HEK293 (cell line): Measurements from ENCODE around the gene TM4SF1.

Source experiments
- CTCF ChIA-PET: fragments of 350-600 bp; formaldehyde crosslinking; extraction: SDS; loops from one replicate; lab custom pipeline; 2021; ENCODE audit warnings: antibody characterized with exemption; lab: Yijun Ruan, JAX
- POLR2A ChIA-PET: fragments of 300-600 bp; formaldehyde crosslinking; extraction: SDS; loops from one replicate; lab custom pipeline; 2020; ENCODE audit warnings: antibody characterized with exemption, inconsistent platforms; lab: Yijun Ruan, JAX
- H3K27ac ChIP-seq: fragments of 200-500 bp; sonication (Bioruptor generic); 2 replicates; pipeline ENCODE4 v1.5.1; 2014; ENCODE audit warnings: low read depth, low read length, control low read depth, inconsistent platforms; ENCODE audit errors: extremely low read depth
- H3K36me3 ChIP-seq, 2 experiments: fragments of 200-500 bp in 1 of 2; sonication (Bioruptor generic) in 1 of 2; 1 replicate in 1 of 2; 2 replicates in 1 of 2; pipeline ENCODE4 v1.5.1; 2014 to 2017; ENCODE audit warnings: inconsistent platforms in 2 of 2, low read length in 2 of 2; ENCODE audit not compliant: control insufficient read depth in 2 of 2, insufficient read depth in 1 of 2
- H3K4me1 ChIP-seq: fragments of 200-500 bp; sonication (Bioruptor generic); 2 replicates; pipeline ENCODE4 v1.5.1; 2014; ENCODE audit warnings: mild to moderate bottlenecking, low read length, inconsistent platforms; ENCODE audit not compliant: control insufficient read depth, insufficient read depth
- H3K4me3 ChIP-seq: 2 replicates; pipeline ENCODE4 v1.5.1; 2011; ENCODE audit warnings: low read depth, mild to moderate bottlenecking, control low read depth, low read length, moderate library complexity
- H3K9me3 ChIP-seq: fragments of 200-500 bp; sonication (Bioruptor generic); 2 replicates; pipeline ENCODE4 v1.5.1; 2014; ENCODE audit warnings: low read depth, low read length, inconsistent platforms; ENCODE audit not compliant: control insufficient read depth, insufficient read depth
- ATF2 ChIP-seq: fragments of 450-650 bp; formaldehyde crosslinking; IDR thresholded peaks from 2 replicates; pipeline ENCODE4 v1.5.1; 2016; ENCODE audit warnings: missing biosample characterization, missing genetic modification characterization, low read depth
- KLF17 ChIP-seq: fragments of 450-650 bp; formaldehyde crosslinking; IDR thresholded peaks from 2 replicates; pipeline ENCODE4 v1.5.1; 2016; ENCODE audit warnings: missing biosample characterization, missing genetic modification characterization
- MZF1 ChIP-seq: fragments of 450-650 bp; formaldehyde crosslinking; IDR thresholded peaks from 2 replicates; pipeline ENCODE4 v1.5.1; 2017; ENCODE audit warnings: missing biosample characterization, missing genetic modification characterization, borderline replicate concordance
- PRDM10 ChIP-seq: fragments of 450-650 bp; formaldehyde crosslinking; IDR thresholded peaks from 2 replicates; pipeline ENCODE4 v1.5.1; 2016; ENCODE audit warnings: missing biosample characterization, missing genetic modification characterization
- SCRT2 ChIP-seq: fragments of 450-650 bp; formaldehyde crosslinking; IDR thresholded peaks from 2 replicates; pipeline ENCODE4 v1.5.1; 2016; ENCODE audit warnings: missing biosample characterization, missing genetic modification characterization
- SP2 ChIP-seq: fragments of 450-650 bp; formaldehyde crosslinking; IDR thresholded peaks from 2 replicates; pipeline ENCODE4 v1.5.1; 2016; ENCODE audit warnings: missing biosample characterization, missing genetic modification characterization
- WT1 ChIP-seq: fragments of 450-650 bp; formaldehyde crosslinking; IDR thresholded peaks from 2 replicates; pipeline ENCODE4 v1.5.1; 2016; ENCODE audit warnings: missing biosample characterization, missing genetic modification characterization
- ZBTB1 ChIP-seq: fragments of 450-650 bp; formaldehyde crosslinking; IDR thresholded peaks from 2 replicates; pipeline ENCODE4 v1.5.1; 2016; ENCODE audit warnings: missing biosample characterization, missing genetic modification characterization
- ZBTB6 ChIP-seq: fragments of 450-650 bp; formaldehyde crosslinking; IDR thresholded peaks from 2 replicates; pipeline ENCODE4 v1.5.1; 2017; ENCODE audit warnings: missing biosample characterization, missing genetic modification characterization
- ZIC2 ChIP-seq: fragments of 450-650 bp; formaldehyde crosslinking; IDR thresholded peaks from 2 replicates; pipeline ENCODE4 v1.5.1; 2016; ENCODE audit warnings: missing biosample characterization, missing genetic modification characterization
- ZNF10 ChIP-seq: fragments of 450-650 bp; formaldehyde crosslinking; IDR thresholded peaks from 2 replicates; pipeline ENCODE4 v1.5.1; 2017; ENCODE audit warnings: missing biosample characterization, missing genetic modification characterization
- ZNF132 ChIP-seq: fragments of 450-650 bp; formaldehyde crosslinking; IDR thresholded peaks from 2 replicates; pipeline ENCODE4 v1.5.1; 2017; ENCODE audit warnings: missing biosample characterization, missing genetic modification characterization, borderline replicate concordance
- ZNF133 ChIP-seq: fragments of 450-650 bp; formaldehyde crosslinking; IDR thresholded peaks from 2 replicates; pipeline ENCODE4 v1.5.1; 2016; ENCODE audit warnings: missing biosample characterization, missing genetic modification characterization
- ZNF138 ChIP-seq: fragments of 450-650 bp; formaldehyde crosslinking; IDR thresholded peaks from 2 replicates; pipeline ENCODE4 v1.5.1; 2016; ENCODE audit warnings: missing biosample characterization, missing genetic modification characterization, borderline replicate concordance
- ZNF148 ChIP-seq: fragments of 450-650 bp; formaldehyde crosslinking; IDR thresholded peaks from 2 replicates; pipeline ENCODE4 v1.5.0; 2017; ENCODE audit warnings: missing biosample characterization, missing genetic modification characterization, borderline replicate concordance
- ZNF174 ChIP-seq: fragments of 450-650 bp; formaldehyde crosslinking; IDR thresholded peaks from 2 replicates; pipeline ENCODE4 v1.5.0; 2017; ENCODE audit warnings: missing biosample characterization, mild to moderate bottlenecking, missing genetic modification characterization
- ZNF248 ChIP-seq: fragments of 450-650 bp; formaldehyde crosslinking; IDR thresholded peaks from 2 replicates; pipeline ENCODE4 v1.5.1; 2017; ENCODE audit warnings: missing biosample characterization, missing genetic modification characterization
- ZNF624 ChIP-seq: fragments of 450-650 bp; formaldehyde crosslinking; IDR thresholded peaks from 2 replicates; pipeline ENCODE4 v1.5.1; 2017; ENCODE audit warnings: missing biosample characterization, missing genetic modification characterization
- ZNF639 ChIP-seq: fragments of 450-650 bp; formaldehyde crosslinking; IDR thresholded peaks from 2 replicates; pipeline ENCODE4 v1.5.1; 2016; ENCODE audit warnings: missing biosample characterization, missing genetic modification characterization
- ZNF645 ChIP-seq: fragments of 450-650 bp; formaldehyde crosslinking; IDR thresholded peaks from 2 replicates; pipeline ENCODE4; 2016; ENCODE audit warnings: missing biosample characterization, missing genetic modification characterization
- ZNF677 ChIP-seq: fragments of 450-650 bp; IDR thresholded peaks from 2 replicates; pipeline ENCODE4 v1.5.0; 2018; ENCODE audit warnings: missing biosample characterization, mild to moderate bottlenecking, missing genetic modification characterization, moderate library complexity
- ZNF792 ChIP-seq: fragments of 450-650 bp; formaldehyde crosslinking; IDR thresholded peaks from 2 replicates; pipeline ENCODE4 v1.5.1; 2016; ENCODE audit warnings: missing biosample characterization, missing genetic modification characterization
- ZXDB ChIP-seq: fragments of 450-650 bp; formaldehyde crosslinking; IDR thresholded peaks from 2 replicates; pipeline ENCODE4 v1.5.1; 2016; ENCODE audit warnings: missing biosample characterization, missing genetic modification characterization

Gene TM4SF1

GRCh38 chr3:149324332-149324731 is 53.1 kb downstream of the TM4SF1 start (continued):
- TF ChIP-seq ZBTB6 (tag by site-specific recombination) (no peak), ZIC2 (tag by site-specific recombination) (no peak)

GRCh38 chr3:149321640-149322039 is 55.8 kb downstream of the TM4SF1 start:
- no peak for TF ChIP-seq ZNF174 (tag by site-specific recombination)
- no peak for TF ChIP-seq ZNF248 (tag by site-specific recombination)
- TF ChIP-seq ZNF132 (tag by site-specific recombination), result no peak
- TF ChIP-seq ZNF10 (tag by site-specific recombination), result no peak
- TF ChIP-seq ZNF792 (tag by site-specific recombination), result no peak
- no peak for TF ChIP-seq ZXDB (tag by site-specific recombination)
- no peak for TF ChIP-seq ZNF677
- no peak for TF ChIP-seq MZF1 (tag by site-specific recombination)
- TF ChIP-seq ZNF645 (tag by site-specific recombination), result no peak
- TF ChIP-seq SCRT2 (tag by site-specific recombination), result no peak
- TF ChIP-seq ZNF639, result no peak
- no peak for TF ChIP-seq ZNF624 (tag by site-specific recombination)
- TF ChIP-seq ZNF133 (tag by site-specific recombination), result no peak
- no peak for TF ChIP-seq ZNF138
- no peak for TF ChIP-seq ZNF148
- Histone ChIP-seq H3K4me3 (no peak overlapping the region), H3K9me3 (no peaks in the 10 kb centered on the region), H3K36me3 (no peaks in the 10 kb centered on the region), H3K27ac (no peak overlapping the region), H3K4me1 (no peaks in the 10 kb centered on the region)
- ChIA-PET CTCF (no interaction called here), POLR2A (no interaction called here)

GRCh38 chr3:149321136-149321535 is 56.3 kb downstream of the TM4SF1 start:
- Histone ChIP-seq H3K36me3 (no peaks in the 10 kb centered on the region), H3K27ac (no peak overlapping the region), H3K9me3 (no peaks in the 10 kb centered on the region), H3K4me3 (no peak overlapping the region), H3K4me1 (no peaks in the 10 kb centered on the region)
- POLR2A ChIA-PET, result no interaction called here
- CTCF ChIA-PET, result no interaction called here
- TF ChIP-seq KLF17 (tag by site-specific recombination) (no peak), ZNF10 (tag by site-specific recombination) (no peak), SP2 (no peak), PRDM10 (no peak), ZBTB1 (tag by site-specific recombination) (no peak), ATF2 (tag by site-specific recombination) (no peak), WT1 (no peak)
